ENCODE data around the gene ZNF620.

DNA sequence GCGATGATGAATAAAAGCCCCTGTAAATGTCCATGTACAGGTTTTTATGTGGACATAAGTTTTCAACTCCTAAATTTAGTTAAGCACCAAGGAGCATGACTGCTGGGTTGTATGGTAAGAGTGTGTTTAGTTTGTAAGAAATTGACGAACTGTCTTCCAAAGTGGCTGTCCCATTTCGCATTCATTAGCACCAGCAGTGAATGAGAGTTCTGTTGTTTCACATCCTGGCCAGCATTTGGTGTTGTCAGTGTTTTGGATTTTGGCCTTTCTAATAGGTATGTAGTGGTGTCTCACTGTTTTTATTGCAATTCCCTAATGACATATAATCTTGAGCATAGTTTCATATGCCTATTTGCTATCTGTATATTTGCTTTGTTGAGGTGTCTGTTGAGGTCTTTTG lies 22.6 kb downstream of the ZNF620 start:
- TF ChIP-seq CTCF (conservative IDR thresholded peaks at IDR 0.05; ENCODE audit: low read depth in 2 of 2): no peak
- TF ChIP-seq EZH2 (IDR thresholded peaks at IDR 0.05; ENCODE audit: low read depth, unreplicated experiment): no peak
- no peak for TF ChIP-seq POLR2AphosphoS5 (IDR thresholded peaks at IDR 0.05; ENCODE audit: low read depth)
- no peak for TF ChIP-seq REST (IDR thresholded peaks at IDR 0.05; ENCODE audit: unreplicated experiment)
- no peak for TF ChIP-seq EZH2phosphoT487 (IDR thresholded peaks at IDR 0.05; ENCODE audit: unreplicated experiment)
- TF ChIP-seq CREB1 (CRISPR knock-in tag; IDR thresholded peaks at IDR 0.05; ENCODE audit: low read depth): no peak
- no peak for TF ChIP-seq ETS1 (IDR thresholded peaks at IDR 0.05)
- TF ChIP-seq ZNF331 (CRISPR knock-in tag; IDR thresholded peaks at IDR 0.05; ENCODE audit: low read depth): no peak
- TF ChIP-seq JUNB (IDR thresholded peaks at IDR 0.05; ENCODE audit: unreplicated experiment): no peak

All from GM23338 (cell line).